HEK293T (cell line): ENCODE measurements around the gene GIGYF2.
"Not testable (repeated sequence)": the region's sequence is repeated elsewhere in the genome, so short reads cannot be mapped to it uniquely, and the experiment has no call there.

Experiments used
- CTCF ChIA-PET: fragments of 350-600 bp; formaldehyde crosslinking; extraction: SDS; loops from one replicate; lab custom pipeline; 2021; ENCODE audit warnings: antibody characterized with exemption, inconsistent platforms; lab: Yijun Ruan, JAX
- POLR2A ChIA-PET: fragments of 350-600 bp; formaldehyde crosslinking; extraction: SDS; loops from one replicate; lab custom pipeline; 2020; ENCODE audit warnings: antibody characterized with exemption, inconsistent platforms; lab: Yijun Ruan, JAX
- DNase-seq: peaks from one replicate; pipeline ENCODE4 v3.0.0; 2012; ENCODE audit warnings: mixed read lengths; ENCODE audit errors: extremely low spot score
- ARNT ChIP-seq: fragments of 450-650 bp; IDR thresholded peaks from 2 replicates; pipeline ENCODE4 v1.6.1; 2017; ENCODE audit warnings: mild to moderate bottlenecking
- BHLHE40 ChIP-seq: fragments of 450-650 bp; IDR thresholded peaks from 2 replicates; pipeline ENCODE4 v1.6.1; 2016; ENCODE audit warnings: mild to moderate bottlenecking, moderate library complexity, borderline replicate concordance
- CTBP1 ChIP-seq: fragments of 450-650 bp; IDR thresholded peaks from 2 replicates; pipeline ENCODE4 v1.6.1; 2016; ENCODE audit warnings: borderline replicate concordance
- ELF4 ChIP-seq: fragments of 450-650 bp; IDR thresholded peaks from 2 replicates; pipeline ENCODE4 v1.6.1; 2017; ENCODE audit warnings: antibody characterized with exemption
- FOXA1 ChIP-seq: fragments of 450-650 bp; IDR thresholded peaks from 2 replicates; pipeline ENCODE4 v1.6.1; 2016; ENCODE audit warnings: mild to moderate bottlenecking
- FOXK2 ChIP-seq: fragments of 450-650 bp; IDR thresholded peaks from 2 replicates; pipeline ENCODE4 v1.6.1; 2016; ENCODE audit warnings: mild to moderate bottlenecking
- FOXM1 ChIP-seq: fragments of 450-650 bp; IDR thresholded peaks from 2 replicates; pipeline ENCODE4 v1.6.1; 2017; ENCODE audit warnings: mild to moderate bottlenecking, borderline replicate concordance
- HDGF ChIP-seq: fragments of 450-650 bp; IDR thresholded peaks from 2 replicates; pipeline ENCODE4 v1.6.1; 2017; ENCODE audit warnings: antibody characterized with exemption, borderline replicate concordance
- L3MBTL2 ChIP-seq: fragments of 450-650 bp; conservative IDR thresholded peaks from 2 replicates; pipeline ENCODE4 v1.6.1; 2016; ENCODE audit warnings: mild to moderate bottlenecking
- LEF1 ChIP-seq: fragments of 450-650 bp; IDR thresholded peaks from 2 replicates; pipeline ENCODE4 v1.6.1; 2017; ENCODE audit warnings: mild to moderate bottlenecking, borderline replicate concordance
- NFRKB ChIP-seq: fragments of 450-650 bp; IDR thresholded peaks from 2 replicates; pipeline ENCODE4 v1.6.1; 2016; ENCODE audit warnings: mild to moderate bottlenecking, moderate library complexity
- PKNOX1 ChIP-seq: fragments of 450-650 bp; IDR thresholded peaks from 2 replicates; pipeline ENCODE4 v1.6.1; 2016
- SP1 ChIP-seq: fragments of 450-650 bp; IDR thresholded peaks from 2 replicates; pipeline ENCODE4 v1.6.1; 2017
- SUZ12 ChIP-seq: fragments of 450-650 bp; IDR thresholded peaks from 2 replicates; pipeline ENCODE4 v1.6.1; 2016; ENCODE audit warnings: mild to moderate bottlenecking
- TARDBP ChIP-seq: fragments of 450-650 bp; IDR thresholded peaks from 2 replicates; pipeline ENCODE4 v1.6.1; 2016
- ZNF384 ChIP-seq: fragments of 450-650 bp; IDR thresholded peaks from 2 replicates; pipeline ENCODE4 v1.6.1; 2016

Gene GIGYF2

GRCh38 chr2:232681527-232681926, 15.6 kb upstream of the GIGYF2 start:
- ChIA-PET POLR2A (no interaction called here), CTCF (no interaction called here)
- TF ChIP-seq BHLHE40: no peak
- TF ChIP-seq FOXA1: no peak
- no peak for TF ChIP-seq TARDBP
- no peak for TF ChIP-seq CTBP1
- no peak for TF ChIP-seq NFRKB
- no peak for TF ChIP-seq ARNT
- TF ChIP-seq LEF1: no peak
- no peak for TF ChIP-seq SP1
- TF ChIP-seq FOXK2: no peak
- no peak for TF ChIP-seq PKNOX1
- TF ChIP-seq SUZ12: no peak
- no peak for TF ChIP-seq L3MBTL2
- TF ChIP-seq ZNF384: no peak
- DNase-seq: no peak

- ChIA-PET CTCF (no interaction called here), POLR2A (interaction anchor here (0.8 to 1.5 kb wide), 2 partner anchors 14 kb away, joined by 3 to 4 read pairs; partner anchors contain the start of gene GIGYF2)
- TF ChIP-seq LEF1 (no peak), SUZ12 (no peak), NFRKB (no peak), SP1 (no peak), TARDBP (no peak), HDGF (no peak), L3MBTL2 (no peak), ARNT (no peak), PKNOX1 (no peak), FOXM1 (no peak), BHLHE40 (no peak)
- DNase-seq: no peak
Observed at GRCh38 chr2:232683368-232683767, 13.8 kb upstream of the GIGYF2 start.

- POLR2A ChIA-PET, DNase-seq, CTCF ChIA-PET: not testable (repeated sequence)
Observed at GRCh38 chr2:232685391-232685790, 11.7 kb upstream of the GIGYF2 start.

DNA sequence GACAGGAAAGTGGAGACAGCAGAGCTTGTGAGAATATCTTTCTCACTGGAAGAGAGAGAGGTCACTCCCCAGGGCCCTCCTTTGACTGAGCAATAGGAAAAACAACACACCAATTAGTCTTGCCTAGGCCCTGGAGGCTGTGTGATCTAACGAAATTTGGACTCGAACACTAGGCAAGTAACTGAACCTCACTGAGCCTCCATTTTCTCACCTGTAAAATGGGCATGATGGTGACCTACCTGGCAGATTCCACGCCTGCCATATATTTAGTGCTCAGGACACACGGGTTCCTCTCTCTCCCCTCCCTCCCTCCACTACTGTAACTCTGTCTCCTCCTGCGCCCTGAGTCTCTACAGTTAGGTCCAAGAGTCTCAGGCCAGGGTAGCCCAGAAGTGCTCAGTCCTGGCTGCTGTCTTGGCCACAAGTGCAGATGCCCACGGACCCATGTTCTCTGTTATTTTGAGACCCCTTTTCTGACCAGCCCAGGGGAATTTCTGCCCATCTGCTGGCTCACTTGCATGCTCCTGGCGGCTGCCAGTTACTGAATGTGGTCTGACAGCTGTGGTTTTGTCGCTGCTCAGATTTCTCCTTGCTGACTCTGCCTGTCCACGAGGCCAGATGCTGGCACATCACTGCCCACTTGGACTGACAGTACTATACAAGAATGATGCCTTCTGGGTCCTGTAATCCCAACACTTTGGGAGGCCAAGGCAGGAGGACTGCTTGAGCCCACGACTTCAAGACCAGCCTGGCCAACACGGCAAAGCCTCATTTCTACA, 9.6 kb upstream of the GIGYF2 start:
- ChIA-PET CTCF (no interaction called here), POLR2A (interaction anchor here (2.2 kb wide), 1 partner anchor 9 kb away, joined by 10 read pairs; the partner anchor contains the start of gene GIGYF2)
- no peak for TF ChIP-seq TARDBP
- no peak for TF ChIP-seq PKNOX1
- no peak for TF ChIP-seq HDGF
- no peak for TF ChIP-seq FOXK2
- no peak for TF ChIP-seq ELF4
- TF ChIP-seq LEF1: no peak
- no peak for TF ChIP-seq CTBP1
- no peak for TF ChIP-seq NFRKB
- no peak for TF ChIP-seq SP1
- no peak for TF ChIP-seq FOXA1
- no peak for TF ChIP-seq FOXM1
- no peak for TF ChIP-seq BHLHE40
- TF ChIP-seq ZNF384: no peak
- TF ChIP-seq ARNT: no peak
- TF ChIP-seq L3MBTL2: no peak
- no peak for TF ChIP-seq SUZ12
- no peak for DNase-seq

- TF ChIP-seq HDGF (no peak), CTBP1 (no peak), NFRKB (no peak), ARNT (no peak), ZNF384 (no peak), PKNOX1 (no peak), BHLHE40 (no peak), L3MBTL2 (no peak), SUZ12 (no peak)
- POLR2A ChIA-PET: interaction anchor here (2.2 kb wide), 1 partner anchor 9 kb away, joined by 10 read pairs; the partner anchor contains the start of gene GIGYF2
- DNase-seq: no peak
- CTCF ChIA-PET: no interaction called here
Observed at GRCh38 chr2:232688201-232688600, 8.9 kb upstream of the GIGYF2 start.

- no peak for DNase-seq
- POLR2A ChIA-PET: no interaction called here
- CTCF ChIA-PET: interaction anchor here (0.6 kb wide), 1 partner anchor 82 kb away, joined by 6 read pairs; no protein-coding TSS in a partner anchor
Observed at GRCh38 chr2:232689152-232689910, 7.8 kb upstream of the GIGYF2 start.

DNA sequence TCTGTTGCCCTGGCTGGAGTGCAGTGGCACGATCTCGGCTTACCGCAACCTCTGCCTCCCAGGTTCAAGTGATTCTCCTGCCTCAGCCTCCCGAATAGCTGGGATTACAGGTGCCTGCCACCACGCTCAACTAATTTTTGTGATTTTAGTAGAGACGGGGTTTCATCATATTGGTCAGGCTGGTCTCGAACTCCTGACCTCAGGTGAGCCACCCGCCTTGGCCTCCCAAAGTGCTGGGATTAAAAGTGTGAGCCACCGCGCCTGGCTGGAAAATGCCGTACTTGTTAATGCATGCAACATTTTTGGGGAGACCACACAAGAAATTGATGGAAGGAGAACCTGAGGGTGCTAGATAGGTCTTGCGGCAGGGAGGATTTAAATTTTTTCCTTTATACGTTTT, 6.0 kb upstream of the GIGYF2 start:
- POLR2A ChIA-PET, DNase-seq, CTCF ChIA-PET: not testable (repeated sequence)

More at GRCh38 chr2:232689152-232689910, 7.8 kb upstream of the GIGYF2 start:
- TF ChIP-seq NFRKB (no peak), ELF4 (no peak), BHLHE40 (no peak)
